GM23248 (cell line): ENCODE results near the gene TNFAIP1. TPM values are rescaled to one million over a fixed set of nuclear protein-coding genes. Genes with fewer than 3 reads are reported as not detected.

Experiments
- DNase-seq: peaks from one replicate; pipeline ENCODE4 v3.0.0-alpha.2; 2015
- H2AFZ ChIP-seq: fragments of 200-600 bp; sonication (generic); 2 replicates; pipeline ENCODE4 v1.6.1; 2016; ENCODE audit warnings: antibody characterized with exemption
- H3F3A ChIP-seq: fragments of 200-600 bp; sonication (generic); 2 replicates; pipeline ENCODE4 v1.6.1; 2016; ENCODE audit warnings: mild to moderate bottlenecking, antibody characterized with exemption, mixed run types; ENCODE audit not compliant: insufficient read depth
- H3K27ac ChIP-seq: fragments of 200-600 bp; sonication (generic); 2 replicates; pipeline ENCODE4 v1.5.1; 2016; ENCODE audit warnings: mild to moderate bottlenecking
- H3K27me3 ChIP-seq: fragments of 200-600 bp; sonication (generic); replicated peaks from 2 replicates; pipeline ENCODE4 v1.6.1; 2016; ENCODE audit warnings: mild to moderate bottlenecking; ENCODE audit not compliant: insufficient read depth
- H3K36me3 ChIP-seq: fragments of 200-600 bp; sonication (generic); 2 replicates; pipeline ENCODE4 v1.6.1; 2016; ENCODE audit warnings: low read depth, mild to moderate bottlenecking
- H3K4me1 ChIP-seq: fragments of 200-600 bp; sonication (generic); 2 replicates; pipeline ENCODE4 v1.6.1; 2016; ENCODE audit warnings: mild to moderate bottlenecking; ENCODE audit not compliant: insufficient read depth
- H3K4me2 ChIP-seq: fragments of 200-600 bp; sonication (generic); one replicate; pipeline ENCODE4 v1.6.1; 2016; ENCODE audit warnings: mild to moderate bottlenecking; ENCODE audit not compliant: unreplicated experiment
- H3K4me3 ChIP-seq: fragments of 200-600 bp; sonication (generic); 2 replicates; pipeline ENCODE4 v1.5.1; 2016; ENCODE audit warnings: mild to moderate bottlenecking
- H3K79me2 ChIP-seq: fragments of 200-600 bp; sonication (generic); 2 replicates; pipeline ENCODE4 v1.6.1; 2016; ENCODE audit warnings: mild to moderate bottlenecking; ENCODE audit not compliant: insufficient read depth
- H3K9ac ChIP-seq: fragments of 200-600 bp; sonication (generic); 2 replicates; pipeline ENCODE4 v1.6.1; 2016; ENCODE audit warnings: mild to moderate bottlenecking
- H3K9me2 ChIP-seq: fragments of 200-600 bp; sonication (generic); 2 replicates; pipeline ENCODE4 v1.6.1; 2016; ENCODE audit warnings: mixed run types, mild to moderate bottlenecking, moderate library complexity; ENCODE audit not compliant: insufficient read depth
- H3K9me3 ChIP-seq: fragments of 200-600 bp; sonication (generic); one replicate; pipeline ENCODE4 v1.6.1; 2017; ENCODE audit warnings: low read depth
- H4K20me1 ChIP-seq: fragments of 200-600 bp; sonication (generic); 2 replicates; pipeline ENCODE4 v1.6.0; 2016; ENCODE audit not compliant: insufficient read depth
- EZH2 ChIP-seq: fragments of 200-600 bp; sonication (generic); IDR thresholded peaks from 2 replicates; pipeline ENCODE4 v1.6.1; 2018; ENCODE audit warnings: antibody characterized with exemption, mild to moderate bottlenecking; ENCODE audit not compliant: insufficient read depth, poor library complexity, severe bottlenecking
- EZH2phosphoT487 ChIP-seq: fragments of 200-600 bp; sonication (generic); IDR thresholded peaks from 2 replicates; pipeline ENCODE4 v1.6.1; 2018; ENCODE audit warnings: antibody characterized with exemption, moderate library complexity, mild to moderate bottlenecking, low read depth; ENCODE audit not compliant: insufficient read depth
- WGBS, 2 experiments: methylation state at CpG; one replicate each; pipeline ENCODE4 v1.1.6; 2015 to 2017; ENCODE audit warnings: low lambda C conversion rate in 2 of 2, low coverage in 1 of 2; ENCODE audit errors: missing lambda C conversion rate in 2 of 2; 5-methylcytosine and 5-hydroxymethylcytosine counted together
- in situ Hi-C: fragments of 300-500 bp; cut with MboI; formaldehyde crosslinking; loops from 2 replicates; pipeline ENCODE4 v1.15.0; 2020
- polyA plus RNA-seq: library from polyadenylated mRNA; unstranded; fragments of >200 nt; fragmentation: Nextera tagmentation; extraction: Ambion mirVana; gene quantifications from 2 replicates; pipeline ENCODE4 v1.2.1, GENCODE V29; 2016
- total RNA-seq: library from RNA; depleted of rRNA; stranded (reverse); fragments of >200 nt; shearing (Covaris generic); gene quantifications from 2 replicates; pipeline ENCODE4 v1.2.3, GENCODE V29; 2014

Gene TNFAIP1
- total and polyA plus RNA-seq, 2 experiments from 2014 or later, result 47.7 to 53.7 TPM

DNA sequence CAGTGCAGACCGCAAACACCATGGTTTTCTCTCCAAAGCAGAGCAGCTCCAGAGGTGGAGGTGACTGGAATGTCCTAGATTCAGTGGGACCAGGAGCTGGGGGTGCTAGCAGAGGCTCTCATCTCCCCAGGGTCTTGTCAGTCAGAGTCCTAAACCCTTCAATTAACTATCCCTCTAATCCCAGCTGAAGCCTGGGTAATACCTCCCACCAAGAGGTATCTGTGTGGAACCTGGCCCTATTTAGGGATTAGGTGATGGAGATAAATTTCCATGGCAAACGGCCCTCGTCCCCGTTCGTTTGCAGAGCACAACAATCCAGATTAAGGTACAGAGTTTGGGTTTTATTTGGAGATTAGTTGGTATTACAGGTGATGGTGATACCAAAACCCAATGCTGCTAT lies 27.6 kb downstream of the TNFAIP1 start:
- Histone ChIP-seq H3K9me2 (no peaks in the 10 kb centered on the region), H3K4me2 (no peak overlapping the region), H3K36me3 (peaks cover 21% of the 10 kb centered on the region), H3K4me3 (no peak overlapping the region), H3K27me3 (no peaks in the 10 kb centered on the region), H3K9ac (no peak overlapping the region), H4K20me1 (no peaks in the 10 kb centered on the region), H3K9me3 (no peaks in the 10 kb centered on the region), H3K4me1 (peaks cover 4% of the 10 kb centered on the region; the same call in 1 of the 2 replicates), H3K79me2 (peaks cover 14% of the 10 kb centered on the region), H3F3A (no peaks in the 10 kb centered on the region), H2AFZ (no peak overlapping the region), H3K27ac (no peak overlapping the region)
- in situ Hi-C loops, result no loop called here
- 90 to 94% methylated on average over 5 of the region's 5 CpGs for WGBS, 2 experiments
- DNase-seq, result no peak
- TF ChIP-seq EZH2 (no peak), EZH2phosphoT487 (no peak)

DNA sequence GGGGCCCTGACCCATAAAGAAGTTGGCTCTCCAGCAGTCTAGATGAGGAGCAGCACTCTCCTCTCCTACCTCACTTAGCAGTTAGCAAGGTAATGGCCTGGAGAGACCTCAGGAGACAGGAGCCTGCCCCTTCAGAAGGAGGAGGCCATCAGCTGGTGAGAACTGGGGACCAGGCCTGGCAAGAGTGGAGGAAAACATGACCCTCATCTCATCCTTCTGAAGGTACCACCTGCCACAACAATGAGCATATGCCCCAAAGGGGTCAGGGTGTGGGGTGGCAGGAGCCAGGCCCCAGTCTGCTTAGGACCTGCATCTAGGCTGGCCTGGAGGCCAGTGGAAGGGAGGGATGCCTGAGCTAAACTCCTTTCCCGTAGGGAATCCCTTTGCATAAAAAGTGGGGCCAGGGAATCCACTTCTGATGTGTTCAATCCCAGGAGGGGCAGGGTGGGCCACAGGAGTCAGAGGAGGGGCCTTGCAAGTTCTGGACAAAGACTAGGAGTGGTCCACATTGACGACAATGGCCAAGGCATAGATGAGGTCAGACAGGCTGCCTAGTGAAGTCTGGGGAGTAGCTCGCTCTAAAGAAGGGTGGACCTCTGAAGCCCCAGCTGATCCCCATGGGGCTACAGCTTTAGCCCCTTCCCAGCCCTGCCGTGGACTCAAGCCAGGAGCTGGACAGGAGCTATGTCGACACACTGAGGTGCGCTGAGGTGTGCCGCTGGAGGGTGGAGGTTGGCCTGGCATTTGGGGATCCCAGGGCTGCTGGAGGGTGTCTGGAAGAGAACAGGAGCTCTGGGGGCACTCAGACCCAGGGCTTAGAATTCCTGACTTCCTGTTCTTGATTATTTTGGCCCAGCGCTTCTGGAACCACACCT lies 28.5 kb downstream of the TNFAIP1 start:
- no peak for DNase-seq
- no peaks in the 10 kb centered on the region for H3K4me1 ChIP-seq
- no peaks in the 10 kb centered on the region for H3K9me3 ChIP-seq
- H3K9ac ChIP-seq, result no peak overlapping the region
- no peaks in the 10 kb centered on the region for H3K9me2 ChIP-seq
- H3F3A ChIP-seq, result no peaks in the 10 kb centered on the region
- H3K36me3 ChIP-seq, result peaks cover 21% of the 10 kb centered on the region
- no peaks in the 10 kb centered on the region for H3K27me3 ChIP-seq
- in situ Hi-C loops, result no loop called here
- no peaks in the 10 kb centered on the region for H4K20me1 ChIP-seq
- H3K79me2 ChIP-seq, result peaks cover 6% of the 10 kb centered on the region
- no peak for TF ChIP-seq EZH2
- no peak overlapping the region for H3K4me3 ChIP-seq
- no peak overlapping the region for H3K4me2 ChIP-seq
- WGBS, 2 experiments, result 87 to 90% methylated on average over 8 of the region's 8 CpGs
- H3K27ac ChIP-seq, result no peak overlapping the region
- no peak overlapping the region for H2AFZ ChIP-seq

DNA sequence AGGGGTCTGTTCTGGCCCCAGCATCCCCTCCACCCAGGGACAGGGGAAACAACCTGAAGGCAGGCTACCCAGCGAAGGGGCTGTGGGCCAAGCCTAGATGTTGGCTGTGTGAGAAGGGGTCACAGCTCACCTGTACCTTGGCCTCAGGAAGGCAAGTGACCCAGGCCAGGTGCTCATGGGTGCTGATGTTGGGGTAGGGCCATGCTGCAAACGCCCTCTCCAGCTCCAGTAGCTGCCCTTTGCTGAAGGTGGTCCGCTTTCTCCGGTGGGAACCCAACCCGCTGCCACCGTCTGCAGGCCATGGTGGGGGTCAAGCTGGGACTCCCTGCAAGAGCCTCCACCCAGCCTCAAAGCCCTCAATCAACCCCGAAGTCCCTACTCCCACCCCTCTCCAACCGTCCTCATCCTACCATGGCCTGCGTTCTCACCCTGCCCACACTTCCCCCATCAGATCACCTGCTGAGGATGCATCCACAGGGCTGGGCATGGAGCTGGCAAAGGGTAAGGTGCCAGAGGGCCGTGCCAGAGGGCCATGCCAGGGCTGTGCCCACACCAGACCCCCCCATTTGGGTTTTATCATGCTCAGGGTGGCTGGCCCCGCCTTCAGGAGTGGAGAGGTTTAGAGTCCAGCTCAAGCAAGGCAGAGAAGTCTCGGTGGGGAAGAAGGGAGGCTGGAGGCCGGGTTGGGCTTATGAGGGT lies 29.3 kb downstream of the TNFAIP1 start, which contains the start of gene SEBOX:
Gene SEBOX, minus strand, starts transcription at position 535 of the 699 bp plus-strand sequence. Its CDS starts 48 bp downstream, at position 487.
- no peak for TF ChIP-seq EZH2
- no peak for TF ChIP-seq EZH2phosphoT487
- no peak for DNase-seq

DNA sequence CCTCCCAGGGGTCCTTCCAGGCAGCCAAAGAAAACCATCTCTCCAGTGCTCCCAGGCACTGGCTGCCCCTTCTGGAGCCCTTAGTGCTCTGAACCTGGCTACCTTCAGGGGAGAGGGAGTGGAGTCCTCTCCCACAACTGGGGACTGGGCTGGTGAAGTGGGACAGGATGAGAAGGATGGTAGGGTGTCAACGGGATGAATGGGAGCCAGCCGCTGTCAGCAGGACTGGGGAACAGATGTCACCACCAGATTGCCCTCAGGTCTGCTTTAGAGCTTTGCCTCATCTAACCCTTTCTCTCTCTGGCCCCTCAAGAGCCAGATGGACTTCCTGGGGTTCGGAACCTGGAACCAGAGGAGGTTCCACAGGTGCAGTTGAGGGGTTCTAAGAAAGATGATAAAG lies 29.9 kb downstream of the TNFAIP1 start:
- DNase-seq, result no peak
- in situ Hi-C loops, result no loop called here
- 71 to 82% methylated on average over 3 of the region's 3 CpGs for WGBS, 2 experiments

More for the DNA sequence above, 29.3 kb downstream of the TNFAIP1 start, which contains the start of gene SEBOX:
- in situ Hi-C loops, result no loop called here
- no peaks in the 10 kb centered on the region for H3F3A ChIP-seq
- H3K36me3 ChIP-seq, result peaks cover 18% of the 10 kb centered on the region
- H3K79me2 ChIP-seq, result no peaks in the 10 kb centered on the region
- H2AFZ ChIP-seq, result no peak within 1 kb of the TSS
- H3K4me1 ChIP-seq, result no peaks in the 10 kb centered on the region
- H3K27me3 ChIP-seq, result no peaks in the 10 kb centered on the region
- no peaks in the 10 kb centered on the region for H4K20me1 ChIP-seq
- no peaks in the 10 kb centered on the region for H3K9me2 ChIP-seq
- H3K9ac ChIP-seq, result no peak within 1 kb of the TSS
- H3K27ac ChIP-seq, result no peak within 1 kb of the TSS
- H3K9me3 ChIP-seq, result no peaks in the 10 kb centered on the region
- no peak within 1 kb of the TSS for H3K4me2 ChIP-seq
- WGBS, 2 experiments, result 87 to 88% methylated on average over 9 to 13 of the region's 13 CpGs
- no peak within 1 kb of the TSS for H3K4me3 ChIP-seq

More for the DNA sequence above, 29.9 kb downstream of the TNFAIP1 start:
- peaks cover 3% of the 10 kb centered on the region for H3F3A ChIP-seq
- H3K79me2 ChIP-seq, result no peaks in the 10 kb centered on the region
- H2AFZ ChIP-seq, result no peak overlapping the region
- H3K9me2 ChIP-seq, result no peaks in the 10 kb centered on the region
- H3K9ac ChIP-seq, result no peak overlapping the region
- no peaks in the 10 kb centered on the region for H4K20me1 ChIP-seq
- H3K9me3 ChIP-seq, result no peaks in the 10 kb centered on the region
- peaks cover 16% of the 10 kb centered on the region for H3K36me3 ChIP-seq
- TF ChIP-seq EZH2phosphoT487 (no peak), EZH2 (no peak)
- H3K4me2 ChIP-seq, result no peak overlapping the region
- H3K27me3 ChIP-seq, result no peaks in the 10 kb centered on the region
- H3K27ac ChIP-seq, result no peak overlapping the region
- no peak overlapping the region for H3K4me3 ChIP-seq
- H3K4me1 ChIP-seq, result peaks cover under 1% of the 10 kb centered on the region; the same call in 1 of the 2 replicates
